Measurements from ENCODE around the gene SEMA4F.
A peak's percentile ranks its signal among the peaks of the same experiment; 100 is the strongest.

Gene SEMA4F

GRCh38 chr2:74670263-74670662 is 16.2 kb downstream of the SEMA4F start:
- no peak for DNase-seq

GRCh38 chr2:74671479-74671878 is 17.4 kb downstream of the SEMA4F start:
- no peak for DNase-seq

GRCh38 chr2:74673826-74674528 is 19.9 kb downstream of the SEMA4F start:
- DNase-seq: no peak

GRCh38 chr2:74675090-74675489 is 21.0 kb downstream of the SEMA4F start:
- no peak for DNase-seq

- DNase-seq: no peak
Observed at GRCh38 chr2:74676331-74676730, 22.3 kb downstream of the SEMA4F start.

GRCh38 chr2:74679615-74680014 is 25.6 kb downstream of the SEMA4F start:
- DNase-seq: no peak

GRCh38 chr2:74682501-74682900 is 28.5 kb downstream of the SEMA4F start:
- DNase-seq: no peak

- no peak for DNase-seq
Observed at GRCh38 chr2:74685408-74685807, 31.4 kb downstream of the SEMA4F start.

- DNase-seq: no peak
Observed at GRCh38 chr2:74688881-74689280, 34.8 kb downstream of the SEMA4F start.

- no peak for DNase-seq
Observed at GRCh38 chr2:74689671-74690070, 35.6 kb downstream of the SEMA4F start.

- DNase-seq: peak; percentile 53
Observed at GRCh38 chr2:74690571-74690970, 36.5 kb downstream of the SEMA4F start.

GRCh38 chr2:74691929-74692328 is 37.9 kb downstream of the SEMA4F start:
- DNase-seq: no peak

GRCh38 chr2:74693213-74693612 is 39.2 kb downstream of the SEMA4F start:
- DNase-seq: no peak

- DNase-seq: no peak
Observed at GRCh38 chr2:74693668-74694067, 39.6 kb downstream of the SEMA4F start.

GRCh38 chr2:74694281-74694680 is 40.2 kb downstream of the SEMA4F start:
- no peak for DNase-seq

GRCh38 chr2:74695663-74696062 is 41.6 kb downstream of the SEMA4F start:
- no peak for DNase-seq

- no peak for DNase-seq
Observed at GRCh38 chr2:74696829-74697228, 42.8 kb downstream of the SEMA4F start.

GRCh38 chr2:74700643-74701372 is 46.8 kb downstream of the SEMA4F start:
- DNase-seq: no peak

- no peak for DNase-seq
Observed at GRCh38 chr2:74702001-74702715, 48.1 kb downstream of the SEMA4F start.

GRCh38 chr2:74703373-74703772 is 49.3 kb downstream of the SEMA4F start:
- no peak for DNase-seq

- DNase-seq: no peak
Observed at GRCh38 chr2:74704216-74704615, 50.2 kb downstream of the SEMA4F start.

GRCh38 chr2:74706741-74707140 is 52.7 kb downstream of the SEMA4F start:
- no peak for DNase-seq

GRCh38 chr2:74707837-74708236 is 53.8 kb downstream of the SEMA4F start:
- DNase-seq: no peak

GRCh38 chr2:74708296-74708695 is 54.2 kb downstream of the SEMA4F start:
- DNase-seq: no peak

Data from CD4-positive, alpha-beta T cell treated with Interleukin-10 for 1 hour (primary cell).